BE2C (cell line): ENCODE measurements around the gene TUBG2.
A peak's percentile ranks its signal among the peaks of the same experiment; 100 is the strongest.
"Not testable (repeated sequence)": the region's sequence is repeated elsewhere in the genome, so short reads cannot be mapped to it uniquely, and the experiment has no call there.

Experiments used
- DNase-seq: peaks from one replicate; pipeline ENCODE4 v3.0.0-alpha.2; 2020
- H3K27me3 ChIP-seq: fragments of 250-450 bp; sonication (Bioruptor Pico); 2 replicates; pipeline ENCODE4 v1.5.1; 2020; ENCODE audit warnings: mild to moderate bottlenecking
- H3K36me3 ChIP-seq: fragments of 250-450 bp; sonication (Bioruptor Pico); 2 replicates; pipeline ENCODE4 v1.5.1; 2020; ENCODE audit warnings: mild to moderate bottlenecking
- H3K4me1 ChIP-seq: fragments of 250-450 bp; sonication (Bioruptor Pico); 2 replicates; pipeline ENCODE4 v1.5.1; 2020
- H3K4me3 ChIP-seq: 2 replicates; pipeline ENCODE4 v1.5.1; 2011; ENCODE audit warnings: low read depth, low read length
- H3K9me3 ChIP-seq: fragments of 250-450 bp; sonication (Bioruptor Pico); 2 replicates; pipeline ENCODE4 v1.5.1; 2020
- TF ChIP-seq, protein P1 (sequence below): IDR thresholded peaks from 2 replicates; pipeline ENCODE4 v1.5.1; 2012; ENCODE audit warnings: mild to moderate bottlenecking, low read depth, low read length

The TUBG2 gene

GRCh38 chr17:42653179-42654124 is 5.6 kb upstream of the TUBG2 start:
- H3K9me3 ChIP-seq = no peaks in the 10 kb centered on the region
- no peaks in the 10 kb centered on the region for H3K36me3 ChIP-seq
- H3K4me3 ChIP-seq = peak overlapping the region; percentile 52
- peak; percentile 95 for DNase-seq
- TF ChIP-seq, protein P1, sequence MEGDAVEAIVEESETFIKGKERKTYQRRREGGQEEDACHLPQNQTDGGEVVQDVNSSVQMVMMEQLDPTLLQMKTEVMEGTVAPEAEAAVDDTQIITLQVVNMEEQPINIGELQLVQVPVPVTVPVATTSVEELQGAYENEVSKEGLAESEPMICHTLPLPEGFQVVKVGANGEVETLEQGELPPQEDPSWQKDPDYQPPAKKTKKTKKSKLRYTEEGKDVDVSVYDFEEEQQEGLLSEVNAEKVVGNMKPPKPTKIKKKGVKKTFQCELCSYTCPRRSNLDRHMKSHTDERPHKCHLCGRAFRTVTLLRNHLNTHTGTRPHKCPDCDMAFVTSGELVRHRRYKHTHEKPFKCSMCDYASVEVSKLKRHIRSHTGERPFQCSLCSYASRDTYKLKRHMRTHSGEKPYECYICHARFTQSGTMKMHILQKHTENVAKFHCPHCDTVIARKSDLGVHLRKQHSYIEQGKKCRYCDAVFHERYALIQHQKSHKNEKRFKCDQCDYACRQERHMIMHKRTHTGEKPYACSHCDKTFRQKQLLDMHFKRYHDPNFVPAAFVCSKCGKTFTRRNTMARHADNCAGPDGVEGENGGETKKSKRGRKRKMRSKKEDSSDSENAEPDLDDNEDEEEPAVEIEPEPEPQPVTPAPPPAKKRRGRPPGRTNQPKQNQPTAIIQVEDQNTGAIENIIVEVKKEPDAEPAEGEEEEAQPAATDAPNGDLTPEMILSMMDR = no peak
- H3K27me3 ChIP-seq = no peaks in the 10 kb centered on the region
- H3K4me1 ChIP-seq = peaks cover 10% of the 10 kb centered on the region

GRCh38 chr17:42655528-42655927 is 3.6 kb upstream of the TUBG2 start:
- TF ChIP-seq, protein P1 = no peak
- DNase-seq = no peak
- Histone ChIP-seq H3K9me3 (no peaks in the 10 kb centered on the region), H3K36me3 (no peaks in the 10 kb centered on the region), H3K27me3 (no peaks in the 10 kb centered on the region), H3K4me1 (peaks cover 15% of the 10 kb centered on the region), H3K4me3 (no peak overlapping the region)

DNA sequence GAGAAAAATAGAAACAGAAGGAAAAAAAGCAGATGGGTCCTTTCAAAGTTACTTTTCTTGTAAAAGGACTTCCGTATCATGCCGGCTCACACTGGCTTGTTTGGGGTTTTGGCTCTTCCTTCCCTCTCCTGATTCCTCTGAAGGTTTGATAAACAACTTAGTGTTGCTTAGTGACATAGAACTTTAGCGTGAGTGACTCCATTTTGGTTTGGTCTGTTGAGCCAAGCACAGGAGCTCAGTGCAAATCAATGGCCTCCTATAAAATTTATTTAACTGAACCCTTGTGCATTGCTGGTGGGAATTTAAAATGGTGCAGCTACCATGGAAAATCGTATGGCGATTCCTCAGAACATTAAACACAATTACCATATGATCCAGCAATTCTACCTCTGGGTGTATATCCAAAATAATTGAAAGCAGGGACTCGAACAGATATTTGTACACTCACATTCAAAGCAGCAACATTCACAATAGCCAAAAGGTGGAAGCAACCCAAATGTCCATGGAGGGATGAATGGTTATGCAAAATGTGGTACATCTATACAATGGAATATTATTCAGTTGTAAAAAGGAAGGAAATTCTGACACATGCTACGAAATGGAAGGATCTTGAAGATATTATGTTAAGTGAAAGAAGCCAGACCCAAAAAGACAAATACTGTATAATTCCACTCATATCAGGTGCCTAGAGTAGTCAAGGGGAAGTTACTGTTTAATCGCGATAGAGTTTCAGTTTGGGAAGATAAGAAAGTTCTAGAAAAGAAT is 1.1 kb upstream of the TUBG2 start:
- TF ChIP-seq, protein P1 = no peak
- Histone ChIP-seq H3K9me3 (no peaks in the 10 kb centered on the region), H3K36me3 (peaks cover 14% of the 10 kb centered on the region), H3K27me3 (no peaks in the 10 kb centered on the region), H3K4me3 (no peak overlapping the region), H3K4me1 (peaks cover 16% of the 10 kb centered on the region)
- DNase-seq = no peak

DNA sequence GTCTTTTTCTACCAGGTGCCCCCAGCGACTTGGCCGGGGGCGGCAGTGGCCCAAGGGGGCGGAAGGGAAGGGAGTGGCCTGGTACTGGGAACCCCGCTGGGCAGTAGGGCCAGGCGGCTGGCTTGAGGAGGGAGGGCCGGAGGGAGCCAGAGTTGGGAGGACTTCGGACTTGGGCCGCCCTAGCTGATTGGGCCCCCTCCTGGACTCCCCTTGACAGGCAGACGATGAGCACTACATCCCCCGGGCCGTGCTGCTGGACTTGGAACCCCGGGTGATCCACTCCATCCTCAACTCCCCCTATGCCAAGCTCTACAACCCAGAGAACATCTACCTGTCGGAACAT is 819 bp downstream of the TUBG2 start:
- not testable (repeated sequence) for H3K9me3 ChIP-seq, DNase-seq, H3K27me3 ChIP-seq, H3K4me1 ChIP-seq
- peak overlapping the region; percentile 76 for H3K4me3 ChIP-seq
- H3K36me3 ChIP-seq = peaks cover 17% of the 10 kb centered on the region

DNA sequence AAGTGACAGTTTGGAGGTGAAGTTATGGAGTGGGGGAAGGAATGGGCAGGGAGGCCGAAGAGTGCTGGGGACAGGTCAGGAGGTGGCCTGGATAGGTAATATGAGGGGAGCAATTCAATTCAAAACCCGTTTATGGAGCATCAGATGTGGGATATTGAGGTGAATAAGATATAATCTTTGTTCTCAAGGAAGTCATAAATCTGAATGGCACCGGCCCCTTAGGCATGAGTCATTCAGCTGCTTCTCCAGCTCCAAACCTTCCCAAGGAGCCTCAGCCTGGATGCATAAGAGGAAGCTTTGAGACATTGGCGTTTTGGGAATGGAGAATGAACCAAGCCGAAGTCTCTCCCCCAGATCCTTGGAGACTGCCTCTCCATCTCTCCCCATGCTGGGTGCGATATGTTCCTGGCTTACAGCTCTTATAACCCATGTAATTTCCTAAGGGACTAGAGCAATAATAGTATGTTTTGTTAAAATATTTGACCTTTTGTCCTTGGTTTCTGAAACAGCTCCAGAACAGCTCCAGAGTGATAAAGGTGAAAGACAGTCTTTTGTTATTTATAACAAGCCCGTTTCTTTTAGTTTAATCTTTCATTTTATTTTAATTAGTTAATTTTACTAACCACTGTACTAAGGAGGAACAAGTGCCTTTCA is 1.7 kb downstream of the TUBG2 start:
- Histone ChIP-seq H3K4me1 (peaks cover 8% of the 10 kb centered on the region), H3K4me3 (no peak overlapping the region), H3K27me3 (no peaks in the 10 kb centered on the region), H3K9me3 (no peaks in the 10 kb centered on the region), H3K36me3 (peaks cover 19% of the 10 kb centered on the region)
- no peak for DNase-seq
- TF ChIP-seq, protein P1 = no peak

- H3K27me3 ChIP-seq = no peaks in the 10 kb centered on the region
- no peak for DNase-seq
- peaks cover 53% of the 10 kb centered on the region for H3K36me3 ChIP-seq
- TF ChIP-seq, protein P1 = no peak
- H3K9me3 ChIP-seq = no peaks in the 10 kb centered on the region
- peaks cover 20% of the 10 kb centered on the region for H3K4me1 ChIP-seq
- H3K4me3 ChIP-seq = no peak overlapping the region
These were observed 6.5 kb downstream of the TUBG2 start for GRCh38 chr17:42665581-42666001.

GRCh38 chr17:42666126-42666525 is 7.0 kb downstream of the TUBG2 start:
- H3K4me3 ChIP-seq, DNase-seq, H3K9me3 ChIP-seq, H3K27me3 ChIP-seq: not testable (repeated sequence)
- H3K4me1 ChIP-seq = peaks cover 20% of the 10 kb centered on the region
- H3K36me3 ChIP-seq = peaks cover 55% of the 10 kb centered on the region
